ENCODE data around the gene CNNM4.

CNNM4 gene

GRCh38 chr2:96819128-96819875, 58.6 kb downstream of the CNNM4 start:
- DNase-seq (ENCODE audit: low read depth), result no peak
- no peak overlapping the region for H3K4me3 ChIP-seq (ENCODE audit: low read depth, low read length)
- no peak for TF ChIP-seq CTCF (IDR thresholded peaks at IDR 0.05; ENCODE audit: insufficient read depth, low read depth, low read length, missing control alignments)

- no peak for TF ChIP-seq CTCF (IDR thresholded peaks at IDR 0.05; ENCODE audit: insufficient read depth, low read depth, low read length, missing control alignments)
- no peak overlapping the region for H3K4me3 ChIP-seq (ENCODE audit: low read depth, low read length)
- no peak for DNase-seq (ENCODE audit: low read depth)
Observed at GRCh38 chr2:96819876-96820511, 59.3 kb downstream of the CNNM4 start.

GRCh38 chr2:96821113-96821675, 60.5 kb downstream of the CNNM4 start:
- no peak for TF ChIP-seq CTCF (IDR thresholded peaks at IDR 0.05; ENCODE audit: insufficient read depth, low read depth, low read length, missing control alignments)
- no peak overlapping the region for H3K4me3 ChIP-seq (ENCODE audit: low read depth, low read length)

GRCh38 chr2:96822786-96823185, 62.1 kb downstream of the CNNM4 start:
- no peak overlapping the region for H3K4me3 ChIP-seq (ENCODE audit: low read depth, low read length)
- no peak for DNase-seq (ENCODE audit: low read depth)
- no peak for TF ChIP-seq CTCF (IDR thresholded peaks at IDR 0.05; ENCODE audit: insufficient read depth, low read depth, low read length, missing control alignments)

More at GRCh38 chr2:96821113-96821675, 60.5 kb downstream of the CNNM4 start:
- no peak for DNase-seq (ENCODE audit: low read depth)

- TF ChIP-seq CTCF (IDR thresholded peaks at IDR 0.05; ENCODE audit: insufficient read depth, low read depth, low read length, missing control alignments), result no peak
- H3K4me3 ChIP-seq (ENCODE audit: low read depth, low read length), result no peak overlapping the region
- DNase-seq (ENCODE audit: low read depth), result no peak
Observed at GRCh38 chr2:96823198-96823597, 62.5 kb downstream of the CNNM4 start.

GRCh38 chr2:96824079-96824870, 63.6 kb downstream of the CNNM4 start:
- no peak overlapping the region for H3K4me3 ChIP-seq (ENCODE audit: low read depth, low read length)
- no peak for DNase-seq (ENCODE audit: low read depth)
- TF ChIP-seq CTCF (IDR thresholded peaks at IDR 0.05; ENCODE audit: insufficient read depth, low read depth, low read length, missing control alignments), result no peak
